ENCODE measurements around the gene PARD3B.

GRCh38 chr2:204885747-204886146 lies 340.5 kb downstream of the PARD3B start:
- TF ChIP-seq TAF1 (IDR thresholded peaks at IDR 0.05; ENCODE audit: low read depth, low read length) (no peak), POLR2A (IDR thresholded peaks at IDR 0.05; ENCODE audit: low read depth, low read length) (no peak), POLR2AphosphoS5 (IDR thresholded peaks at IDR 0.05; ENCODE audit: low read depth, low read length) (no peak)

All from GM12891 (cell line).